Endothelial cell of umbilical vein (primary cell): ENCODE results near the gene ANKRD40CL. TPM values are rescaled to one million over a fixed set of nuclear protein-coding genes. Genes with fewer than 3 reads are reported as not detected.

Experiments used
- BruUV-seq: library from RNA; stranded (reverse); fragments of 400-500 nt; replicated peaks from 2 replicates; lab custom pipeline; 2021; lab: Mats Ljungman, UMichigan
- CTCF ChIA-PET: fragments of 300-600, 350-600 bp; sonication (Branson Sonifier 250); formaldehyde crosslinking; loops from one replicate; lab custom pipeline; 2021; ENCODE audit warnings: antibody characterized with exemption, inconsistent platforms; lab: Charles Lee
- POLR2A ChIA-PET: fragments of 300-600, 350-600 bp; sonication (Branson Sonifier 250); formaldehyde crosslinking; loops from one replicate; lab custom pipeline; 2021; ENCODE audit warnings: antibody characterized with exemption, inconsistent platforms; lab: Charles Lee
- DNase-seq: peaks from one replicate; pipeline ENCODE4 v3.0.0-alpha.2; 2011; ENCODE audit warnings: low read depth, low spot score
- FAIRE-seq: peaks from 2 replicates; lab custom pipeline; 2011; peaks lifted over from hg19 to GRCh38; lab: Jason Lieb, UNC
- H2AFZ ChIP-seq: 2 replicates; pipeline ENCODE4 v1.6.0; 2012; ENCODE audit warnings: low read depth, low read length, control low read depth, inconsistent platforms
- H3K27ac ChIP-seq: 2 replicates; pipeline ENCODE4 v1.5.1; 2011; ENCODE audit warnings: low read depth, mild to moderate bottlenecking, control low read depth, low read length, moderate library complexity; ENCODE audit not compliant: insufficient read depth
- H3K27me3 ChIP-seq, 2 experiments: 2 replicates each; pipeline versions ENCODE4 v1.6.0 to v1.6.1; 2011; ENCODE audit warnings: low read length in 2 of 2, mixed read lengths in 1 of 2; ENCODE audit not compliant: control insufficient read depth in 2 of 2, insufficient read depth in 2 of 2
- H3K36me3 ChIP-seq, 2 experiments: 2 replicates in 1 of 2; 3 replicates in 1 of 2; pipeline ENCODE4 v1.5.1; 2011; ENCODE audit warnings: low read length in 2 of 2, mild to moderate bottlenecking in 1 of 2, moderate library complexity in 1 of 2; ENCODE audit not compliant: control insufficient read depth in 2 of 2, insufficient read depth in 2 of 2; ENCODE audit errors: extremely low read depth in 1 of 2
- H3K4me1 ChIP-seq: 3 replicates; pipeline ENCODE4 v1.5.1; 2011; ENCODE audit warnings: mild to moderate bottlenecking, low read length; ENCODE audit not compliant: control insufficient read depth, insufficient read depth; ENCODE audit errors: extremely low read depth
- H3K4me2 ChIP-seq: 2 replicates; pipeline ENCODE4 v1.6.1; 2011; ENCODE audit warnings: low read length, control low read depth, mixed read lengths; ENCODE audit not compliant: insufficient read depth
- H3K4me3 ChIP-seq, 3 experiments: fragments of 200-600 bp in 1 of 3; sonication (generic), shearing (Covaris generic) in 1 of 3; replicated peaks in 1 of 3; 2 replicates each; pipeline ENCODE4 v1.5.1; 2011 to 2016; ENCODE audit warnings: control low read depth in 3 of 3, low read length in 3 of 3, mild to moderate bottlenecking in 2 of 3, inconsistent platforms in 1 of 3, low read depth in 1 of 3, moderate library complexity in 1 of 3; ENCODE audit not compliant: insufficient read depth in 1 of 3
- H3K79me2 ChIP-seq: 2 replicates; pipeline ENCODE4 v1.6.0; 2012; ENCODE audit warnings: low read length, inconsistent platforms; ENCODE audit not compliant: control insufficient read depth, insufficient read depth
- H3K9ac ChIP-seq: replicated peaks from 2 replicates; pipeline ENCODE3; 2011; ENCODE audit warnings: low read length, control low read depth; ENCODE audit not compliant: insufficient read depth; ENCODE audit errors: extremely low read depth
- H3K9me1 ChIP-seq: replicated peaks from 3 replicates; pipeline ENCODE4 v1.6.0; 2011; ENCODE audit warnings: mild to moderate bottlenecking, low read length; ENCODE audit not compliant: control insufficient read depth, insufficient read depth; ENCODE audit errors: extremely low read depth
- H3K9me3 ChIP-seq: replicated peaks from 2 replicates; pipeline ENCODE4 v1.5.1; 2012; ENCODE audit warnings: low read length, inconsistent platforms; ENCODE audit not compliant: control insufficient read depth, insufficient read depth
- H4K20me1 ChIP-seq: replicated peaks from 2 replicates; pipeline ENCODE3; 2011; ENCODE audit warnings: mild to moderate bottlenecking, low read length; ENCODE audit not compliant: control insufficient read depth, insufficient read depth; ENCODE audit errors: extremely low read depth
- CTCF ChIP-seq, 2 donors: IDR thresholded peaks; 1 replicate in 1 of 2; 2 replicates in 1 of 2; pipeline ENCODE4 v1.5.1; 2011; ENCODE audit warnings: low read length in 2 of 2, mild to moderate bottlenecking in 2 of 2, moderate library complexity in 2 of 2, control low read depth in 1 of 2, inconsistent platforms in 1 of 2, low read depth in 1 of 2; ENCODE audit not compliant: insufficient read depth in 1 of 2; ENCODE audit errors: extremely low read depth in 1 of 2
- EZH2 ChIP-seq: IDR thresholded peaks from 2 replicates; pipeline ENCODE4 v1.6.1; 2012; ENCODE audit warnings: borderline replicate concordance, low read depth, mild to moderate bottlenecking, moderate library complexity, low read length, inconsistent platforms; ENCODE audit not compliant: severe bottlenecking
- FOS ChIP-seq: IDR thresholded peaks from 2 replicates; pipeline ENCODE4 v1.6.1; 2011; ENCODE audit warnings: mild to moderate bottlenecking, low read length, moderate library complexity, borderline replicate concordance; ENCODE audit not compliant: insufficient read depth
- GATA2 ChIP-seq: IDR thresholded peaks from 2 replicates; pipeline ENCODE4 v1.7.0; 2011; ENCODE audit warnings: low read depth, mild to moderate bottlenecking, moderate library complexity, mixed read lengths, low read length; ENCODE audit not compliant: insufficient read length, insufficient read depth
- JUN ChIP-seq: IDR thresholded peaks from 2 replicates; pipeline ENCODE4 v1.6.1; 2011; ENCODE audit warnings: borderline replicate concordance, low read depth; ENCODE audit not compliant: insufficient read length, insufficient read depth
- MAX ChIP-seq: IDR thresholded peaks from 2 replicates; pipeline ENCODE4 v1.6.1; 2011; ENCODE audit not compliant: insufficient read depth, insufficient read length
- MYC ChIP-seq: IDR thresholded peaks from one replicate; pipeline ENCODE4 v1.6.1; 2011; ENCODE audit warnings: mild to moderate bottlenecking, low read depth, low read length
- POLR2A ChIP-seq: IDR thresholded peaks from 2 replicates; pipeline ENCODE4 v1.6.1; 2012; ENCODE audit warnings: low read depth, mild to moderate bottlenecking, control low read depth, low read length
- POLR2AphosphoS5 ChIP-seq: IDR thresholded peaks from 2 replicates; pipeline ENCODE4 v1.6.1; 2012; ENCODE audit warnings: low read depth, mild to moderate bottlenecking, control low read depth, low read length, moderate library complexity; ENCODE audit not compliant: insufficient read depth
- dilution Hi-C: fragments of 300-500 bp; cut with MboI; formaldehyde crosslinking; loops from one replicate; pipeline ENCODE4 v1.15.0; 2019; ENCODE audit warnings: low sequenced_read_pairs; ENCODE audit not compliant: extremely low pct_ligation_motif_present
- intact Hi-C: fragments of 100-400 bp; cut with micrococcal nuclease; formaldehyde crosslinking; loops from one replicate; pipeline ENCODE4 v1.10.0; 2022
- polyA plus RNA-seq, 4 experiments: library from polyadenylated mRNA; depleted of rRNA in 3 of 4; stranded (reverse) in 3 of 4; unstranded in 1 of 4; fragments of >200 nt; gene quantifications; 2 replicates each; pipeline versions ENCODE4 v1.2.1 to v1.2.3, GENCODE V29; 2011 to 2012; ENCODE audit warnings: missing spikeins in 1 of 4
- total RNA-seq: library from RNA; stranded (reverse); gene quantifications from 2 replicates; pipeline ENCODE4 v1.2.3, GENCODE V29; 2021

Gene ANKRD40CL
- total and polyA plus RNA-seq, 2 donors (not counting 3 experiments of a cell fraction or from before 2014, with no cell fraction given) = not detected

- no peak for TF ChIP-seq MYC
- no peak for TF ChIP-seq POLR2AphosphoS5
- no peak for TF ChIP-seq FOS
- TF ChIP-seq EZH2 = no peak
- TF ChIP-seq POLR2A = no peak
- TF ChIP-seq CTCF (IDR thresholded peaks at IDR 0.05; ENCODE audit: extremely low read depth in 1 of 2, insufficient read depth in 1 of 2, low read depth in 1 of 2, low read length in 2 of 2) = no peak
- no peak for TF ChIP-seq JUN
- TF ChIP-seq GATA2 = no peak
- TF ChIP-seq MAX = no peak
- intact Hi-C loops (no loop called here), dilution Hi-C loops (no loop called here)
- no peak overlapping the region for H3K4me3 ChIP-seq
- no peak overlapping the region for H3K27ac ChIP-seq
- H3K9me3 ChIP-seq = no peaks in the 10 kb centered on the region
- POLR2A ChIA-PET = no interaction called here
- no peaks in the 10 kb centered on the region for H3K79me2 ChIP-seq
- H3K9ac ChIP-seq = no peak overlapping the region
- BruUV-seq = no TSS peak
- no peaks in the 10 kb centered on the region for H3K9me1 ChIP-seq
- H3K4me1 ChIP-seq = no peaks in the 10 kb centered on the region
- H4K20me1 ChIP-seq = no peaks in the 10 kb centered on the region
- peaks cover 0 to 3% of the 10 kb centered on the region in 2 experiments for H3K27me3 ChIP-seq
- H3K4me2 ChIP-seq = no peak overlapping the region
- CTCF ChIA-PET = interaction anchor here (0.7 kb wide), 1 partner anchor 44 kb away, joined by 4 read pairs; no protein-coding TSS in a partner anchor
- DNase-seq (no peak), FAIRE-seq (no peak)
- H2AFZ ChIP-seq = no peak overlapping the region
- H3K36me3 ChIP-seq = no peaks in the 10 kb centered on the region
These were observed 41.6 kb upstream of the ANKRD40CL start for GRCh38 chr17:50808888-50809287.
